SK-N-SH (cell line): Measurements from ENCODE around the gene ENOX1. TPM values are rescaled to one million over a fixed set of nuclear protein-coding genes. Genes with fewer than 3 reads are reported as not detected.

Source experiments
- CTCF ChIA-PET: fragments of 300-600, 350-600 bp; formaldehyde crosslinking; extraction: SDS; loops from one replicate; lab custom pipeline; 2021; lab: Yijun Ruan, JAX
- POLR2A ChIA-PET: fragments of 350-600 bp; sonication (Branson Sonifier 250); formaldehyde crosslinking; extraction: SDS; loops from one replicate; lab custom pipeline; 2020; ENCODE audit warnings: antibody characterized with exemption, inconsistent platforms; lab: Yijun Ruan, JAX
- DNase-seq: peaks from one replicate; pipeline ENCODE4 v3.0.0; 2012
- H2AFZ ChIP-seq: fragments of 200-600 bp; sonication (generic); 2 replicates; pipeline ENCODE4 v1.8.1; 2016; ENCODE audit warnings: antibody characterized with exemption, mild to moderate bottlenecking, low read depth
- H3F3A ChIP-seq: fragments of 200-600 bp; sonication (generic); replicated peaks from 2 replicates; pipeline ENCODE3; 2016; ENCODE audit warnings: antibody characterized with exemption, mild to moderate bottlenecking; ENCODE audit not compliant: insufficient read depth
- H3K27ac ChIP-seq, 2 experiments: fragments of 200-500 bp in 1 of 2; fragments of 200-600 bp in 1 of 2; sonication (Bioruptor generic) in 1 of 2; sonication (generic), shearing (Covaris generic) in 1 of 2; 2 replicates each; pipeline versions ENCODE4 v1.5.1 to v1.6.1; 2014 to 2016; ENCODE audit warnings: low read depth in 2 of 2, inconsistent platforms in 1 of 2, low read length in 1 of 2, mild to moderate bottlenecking in 1 of 2, mixed read lengths in 1 of 2
- H3K27me3 ChIP-seq: fragments of 200-600 bp; sonication (generic), shearing (Covaris generic); 2 replicates; pipeline ENCODE4 v1.6.1; 2016; ENCODE audit warnings: mixed run types; ENCODE audit not compliant: insufficient read depth
- H3K36me3 ChIP-seq, 2 experiments: fragments of 200-500 bp in 1 of 2; fragments of 200-600 bp in 1 of 2; sonication (Bioruptor generic) in 1 of 2; sonication (generic) in 1 of 2; replicated peaks in 1 of 2; 2 replicates each; pipeline versions ENCODE3 to v1.5.1; 2014 to 2016; ENCODE audit warnings: low read length in 1 of 2, mild to moderate bottlenecking in 1 of 2; ENCODE audit not compliant: insufficient read depth in 2 of 2, control insufficient read depth in 1 of 2
- H3K4me1 ChIP-seq, 2 experiments: fragments of 200-500 bp in 1 of 2; fragments of 200-600 bp in 1 of 2; sonication (Bioruptor generic) in 1 of 2; sonication (generic), shearing (Covaris generic) in 1 of 2; 2 replicates each; pipeline versions ENCODE4 v1.5.1 to v1.6.1; 2014 to 2016; ENCODE audit warnings: low read depth in 1 of 2, low read length in 1 of 2, mixed run types in 1 of 2; ENCODE audit not compliant: insufficient read depth in 2 of 2, control insufficient read depth in 1 of 2
- H3K4me2 ChIP-seq: fragments of 200-600 bp; sonication (generic), shearing (Covaris generic); 2 replicates; pipeline ENCODE4 v1.6.1; 2017; ENCODE audit warnings: mixed run types
- H3K4me3 ChIP-seq, 2 experiments: fragments of 200-500 bp in 1 of 2; fragments of 200-600 bp in 1 of 2; sonication (Bioruptor generic) in 1 of 2; sonication (generic), shearing (Covaris generic) in 1 of 2; 2 replicates each; pipeline versions ENCODE4 v1.5.1 to v1.8.1; 2014 to 2016; ENCODE audit warnings: low read depth in 2 of 2, inconsistent platforms in 1 of 2, low read length in 1 of 2, mild to moderate bottlenecking in 1 of 2, mixed read lengths in 1 of 2, moderate library complexity in 1 of 2
- H3K79me2 ChIP-seq: fragments of 200-600 bp; sonication (generic); 2 replicates; pipeline ENCODE4 v1.8.1; 2017; ENCODE audit warnings: mild to moderate bottlenecking; ENCODE audit not compliant: insufficient read depth
- H3K9ac ChIP-seq: fragments of 200-600 bp; sonication (generic); 2 replicates; pipeline ENCODE4 v1.6.1; 2017; ENCODE audit warnings: mixed run types
- H3K9me2 ChIP-seq: fragments of 200-600 bp; sonication (generic); 2 replicates; pipeline ENCODE4 v1.6.1; 2017; ENCODE audit warnings: mixed run types
- H3K9me3 ChIP-seq: fragments of 200-600 bp; sonication (generic); 2 replicates; pipeline ENCODE4 v1.6.1; 2017; ENCODE audit warnings: mixed run types, mild to moderate bottlenecking, moderate library complexity
- H4K20me1 ChIP-seq: fragments of 200-600 bp; sonication (generic); 2 replicates; pipeline ENCODE4 v1.6.1; 2017; ENCODE audit warnings: mild to moderate bottlenecking, mixed run types; ENCODE audit not compliant: insufficient read depth
- CHD2 ChIP-seq: fragments of 150-350 bp; IDR thresholded peaks from 2 replicates; pipeline ENCODE4 v1.6.1; 2018; ENCODE audit warnings: low read length; ENCODE audit not compliant: partially characterized antibody
- EZH2phosphoT487 ChIP-seq: fragments of 200-600 bp; sonication (generic); IDR thresholded peaks from 2 replicates; pipeline ENCODE4 v1.6.1; 2017; ENCODE audit warnings: low read depth, mixed run types, mild to moderate bottlenecking, antibody characterized with exemption, moderate library complexity, borderline replicate concordance
- FOSL2 ChIP-seq: IDR thresholded peaks from 2 replicates; pipeline ENCODE4 v1.4.0; 2012; ENCODE audit warnings: low read depth, mild to moderate bottlenecking, moderate library complexity, borderline replicate concordance
- FOXM1 ChIP-seq: IDR thresholded peaks from 2 replicates; pipeline ENCODE4 v1.4.0; 2012; ENCODE audit warnings: low read depth, mild to moderate bottlenecking
- GABPA ChIP-seq: IDR thresholded peaks from 2 replicates; pipeline ENCODE4 v1.4.0; 2012; ENCODE audit warnings: low read depth, mild to moderate bottlenecking
- IRF3 ChIP-seq: fragments of 150-350 bp; IDR thresholded peaks from 2 replicates; pipeline ENCODE4 v1.6.1; 2016; ENCODE audit warnings: mild to moderate bottlenecking, low read depth, low read length
- MAX ChIP-seq: IDR thresholded peaks from 2 replicates; pipeline ENCODE4 v1.4.0; 2012; ENCODE audit warnings: low read depth
- MEF2A ChIP-seq: IDR thresholded peaks from 2 replicates; pipeline ENCODE4 v1.4.0; 2012; ENCODE audit warnings: low read depth, borderline replicate concordance
- MXI1 ChIP-seq: IDR thresholded peaks from 2 replicates; pipeline ENCODE4 v1.6.1; 2012; ENCODE audit warnings: mild to moderate bottlenecking, low read depth, low read length, improper control_type of control experiment
- NFIC ChIP-seq: IDR thresholded peaks from 2 replicates; pipeline ENCODE4 v1.4.0; 2012; ENCODE audit warnings: borderline replicate concordance
- PBX3 ChIP-seq: IDR thresholded peaks from 2 replicates; pipeline ENCODE4; 2012
- POLR2AphosphoS5 ChIP-seq: IDR thresholded peaks from 2 replicates; pipeline ENCODE4 v1.6.1; 2012; ENCODE audit warnings: low read depth, low read length
- REST ChIP-seq: IDR thresholded peaks from 2 replicates; pipeline ENCODE4 v1.6.1; 2012; ENCODE audit warnings: mild to moderate bottlenecking, low read depth, low read length, moderate library complexity
- RFX5 ChIP-seq: IDR thresholded peaks from 2 replicates; pipeline ENCODE4 v1.6.1; 2012; ENCODE audit warnings: mild to moderate bottlenecking, improper control_type of control experiment, low read length
- SIN3A ChIP-seq: IDR thresholded peaks from 2 replicates; pipeline ENCODE4 v1.6.1; 2012; ENCODE audit warnings: low read depth, mild to moderate bottlenecking, low read length, moderate library complexity, borderline replicate concordance
- TEAD4 ChIP-seq: IDR thresholded peaks from 2 replicates; pipeline ENCODE4 v1.4.0; 2012; ENCODE audit warnings: mild to moderate bottlenecking, borderline replicate concordance; ENCODE audit not compliant: insufficient read depth
- USF1 ChIP-seq: IDR thresholded peaks from 2 replicates; pipeline ENCODE4 v1.4.0; 2012; ENCODE audit warnings: low read depth, borderline replicate concordance
- USF2 ChIP-seq: fragments of 150-350 bp; IDR thresholded peaks from 2 replicates; pipeline ENCODE4 v1.6.1; 2017; ENCODE audit warnings: antibody characterized with exemption, low read length, low read depth, borderline replicate concordance
- YY1 ChIP-seq: IDR thresholded peaks from 2 replicates; pipeline ENCODE4 v1.4.0; 2012; ENCODE audit warnings: low read depth, mild to moderate bottlenecking
- WGBS: methylation state at CpG from one replicate; pipeline ENCODE4 v1.1.6; 2017; ENCODE audit warnings: low lambda C conversion rate; 5-methylcytosine and 5-hydroxymethylcytosine counted together
- polyA plus RNA-seq, 3 experiments: library from polyadenylated mRNA; depleted of rRNA; stranded (reverse); fragments of >200 nt; gene quantifications; 2 replicates each; pipeline ENCODE4 v1.2.3, GENCODE V29; 2012

The ENOX1 gene
- polyA plus RNA-seq, 1 of the 3 experiments (the other 2 are of a cell fraction) = 5.8 TPM

GRCh38 chr13:43278127-43278526 lies 508.6 kb downstream of the ENOX1 start:
- Histone ChIP-seq H3K4me2 (no peak overlapping the region), H3K9me3 (no peaks in the 10 kb centered on the region), H2AFZ (no peak overlapping the region), H3K36me3 (no peaks in the 10 kb centered on the region), H3K79me2 (no peaks in the 10 kb centered on the region), H4K20me1 (no peaks in the 10 kb centered on the region), H3K4me3 (no peak overlapping the region), H3K27me3 (no peaks in the 10 kb centered on the region), H3K27ac (no peak overlapping the region), H3K9me2 (no peaks in the 10 kb centered on the region), H3F3A (no peaks in the 10 kb centered on the region), H3K9ac (no peak overlapping the region), H3K4me1 (peaks cover 0 to 15% of the 10 kb centered on the region in 2 experiments; a peak in 1 of 4 replicates)
- DNase-seq = no peak
- ChIA-PET CTCF (interaction anchor here (1.1 kb wide), 1 partner anchor 15 kb away, joined by 3 read pairs; no protein-coding TSS in a partner anchor), POLR2A (no interaction called here)
- 91% methylated on average over 1 of the region's 1 CpG for WGBS
- TF ChIP-seq SIN3A = no peak
- TF ChIP-seq RFX5 = no peak
- no peak for TF ChIP-seq REST
- no peak for TF ChIP-seq POLR2AphosphoS5
- no peak for TF ChIP-seq MEF2A
- no peak for TF ChIP-seq FOXM1

- 88% methylated on average over 3 of the region's 3 CpGs for WGBS
- Histone ChIP-seq H2AFZ (no peak overlapping the region), H3K9me2 (no peaks in the 10 kb centered on the region), H3K4me3 (no peak overlapping the region), H3K4me2 (no peak overlapping the region), H3K27me3 (no peaks in the 10 kb centered on the region), H3K9ac (no peak overlapping the region), H3K36me3 (no peaks in the 10 kb centered on the region), H4K20me1 (no peaks in the 10 kb centered on the region), H3K9me3 (no peaks in the 10 kb centered on the region), H3K79me2 (no peaks in the 10 kb centered on the region), H3K27ac (no peak overlapping the region), H3F3A (no peaks in the 10 kb centered on the region), H3K4me1 (peaks cover 0 to 19% of the 10 kb centered on the region in 2 experiments; a peak in 1 of 4 replicates)
- ChIA-PET POLR2A (interaction anchor here (1.0 kb wide), 1 partner anchor 602 kb away, joined by 4 read pairs; no protein-coding TSS in a partner anchor), CTCF (interaction anchor here (1.1 kb wide), 1 partner anchor 16 kb away, joined by 3 read pairs; no protein-coding TSS in a partner anchor)
- no peak for DNase-seq
- TF ChIP-seq MXI1 (no peak), EZH2phosphoT487 (no peak), FOSL2 (no peak), NFIC (no peak), GABPA (no peak), FOXM1 (no peak), POLR2AphosphoS5 (no peak), PBX3 (no peak), IRF3 (no peak), RFX5 (no peak), YY1 (no peak), SIN3A (no peak), TEAD4 (no peak), CHD2 (no peak), USF2 (no peak), USF1 (no peak), MAX (no peak)
These were observed 509.6 kb downstream of the ENOX1 start for GRCh38 chr13:43277142-43277541.
